ENCODE measurements around the gene IGFALS. TPM values are rescaled to one million over a fixed set of nuclear protein-coding genes. Genes with fewer than 3 reads are reported as not detected.

The IGFALS gene
- total RNA-seq, 1 donor from 2014 or later = not detected

GRCh38 chr16:1764971-1765370 lies 28.5 kb downstream of the IGFALS start:
- no peak for DNase-seq

GRCh38 chr16:1763521-1764511 lies 29.7 kb downstream of the IGFALS start:
- DNase-seq = no peak

DNA sequence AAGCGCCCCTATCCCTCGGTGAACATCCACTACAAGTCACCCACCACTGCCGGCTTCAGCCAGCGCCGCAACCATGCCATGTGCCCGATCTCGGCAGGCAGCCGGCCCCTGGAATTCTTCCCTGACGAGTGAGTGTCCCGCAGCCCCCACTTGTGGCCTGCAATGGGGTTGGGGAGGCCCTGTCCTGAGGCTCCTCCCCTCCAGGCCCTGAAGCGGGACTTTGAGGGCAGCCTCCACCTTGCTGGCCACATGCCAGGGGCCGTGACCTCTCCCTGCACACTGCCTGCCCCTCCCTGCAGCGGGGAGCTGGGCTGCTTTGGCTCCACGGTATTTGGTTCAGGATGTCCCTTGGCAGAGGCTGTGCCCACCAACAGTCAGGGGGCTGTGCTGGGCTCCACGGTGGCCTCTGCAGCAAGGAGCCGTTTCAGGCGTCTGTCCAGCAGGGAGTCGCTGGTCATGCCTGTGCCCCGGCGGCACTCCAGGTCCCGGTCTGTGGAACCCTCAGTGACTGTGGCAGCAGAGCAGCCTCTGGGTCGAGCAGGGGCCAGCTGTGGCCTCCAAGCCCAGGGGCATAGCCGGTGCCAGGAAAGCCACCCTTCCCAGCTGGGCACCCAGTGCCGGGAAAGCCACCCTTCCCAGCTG lies 30.5 kb downstream of the IGFALS start:
- DNase-seq = no peak

DNA sequence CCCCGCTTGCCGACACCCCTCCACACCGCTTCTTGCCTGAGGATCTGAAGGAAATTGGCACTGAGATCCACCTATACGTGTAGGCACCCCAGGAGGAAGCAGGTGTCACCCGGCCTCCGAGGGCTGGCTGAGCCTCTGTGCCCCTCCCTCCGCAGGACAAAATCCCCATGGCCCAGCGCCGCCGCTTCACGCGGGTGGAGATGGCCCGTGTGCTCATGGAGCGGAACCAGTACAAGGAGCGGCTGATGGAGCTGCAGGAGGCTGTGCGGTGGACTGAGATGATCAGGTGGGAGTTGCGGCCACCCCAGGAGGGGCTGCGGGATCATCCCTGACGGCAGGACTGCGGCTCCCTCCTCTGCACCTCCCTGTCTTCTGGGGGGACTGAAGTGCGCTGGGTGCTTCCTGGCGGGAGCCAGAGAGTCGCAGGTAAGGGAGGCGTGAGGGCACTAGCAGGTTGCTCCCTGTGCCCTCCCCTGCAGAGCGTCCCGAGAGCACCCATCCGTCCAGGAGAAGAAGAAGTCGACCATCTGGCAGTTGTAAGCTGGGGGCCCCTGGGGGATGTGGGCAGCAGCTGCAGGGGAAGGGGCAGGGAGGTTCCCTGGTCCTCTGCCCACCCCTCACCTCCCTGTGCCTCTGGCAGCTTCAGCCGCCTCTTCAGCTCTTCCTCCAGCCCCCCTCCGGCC lies 31.2 kb downstream of the IGFALS start:
- no peak for DNase-seq

DNA sequence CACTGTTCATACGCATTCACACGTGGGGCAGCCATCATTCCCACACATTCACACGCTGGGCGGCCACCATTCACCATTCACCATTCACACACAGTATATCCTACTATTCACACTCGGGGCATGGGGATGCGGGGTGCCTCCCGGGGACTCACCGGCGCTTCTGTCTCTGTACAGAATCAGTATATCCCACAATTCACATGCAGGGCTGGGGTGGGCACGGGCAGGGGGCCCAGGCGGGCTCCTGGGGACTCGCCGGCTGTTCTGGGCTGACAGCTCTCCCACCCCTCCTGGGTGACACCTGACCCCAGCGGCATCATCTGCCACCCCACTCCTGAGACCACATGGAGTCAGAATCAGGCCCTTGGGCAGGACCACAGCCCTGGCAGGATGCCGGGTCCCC lies 31.8 kb downstream of the IGFALS start:
- no peak for DNase-seq

DNA sequence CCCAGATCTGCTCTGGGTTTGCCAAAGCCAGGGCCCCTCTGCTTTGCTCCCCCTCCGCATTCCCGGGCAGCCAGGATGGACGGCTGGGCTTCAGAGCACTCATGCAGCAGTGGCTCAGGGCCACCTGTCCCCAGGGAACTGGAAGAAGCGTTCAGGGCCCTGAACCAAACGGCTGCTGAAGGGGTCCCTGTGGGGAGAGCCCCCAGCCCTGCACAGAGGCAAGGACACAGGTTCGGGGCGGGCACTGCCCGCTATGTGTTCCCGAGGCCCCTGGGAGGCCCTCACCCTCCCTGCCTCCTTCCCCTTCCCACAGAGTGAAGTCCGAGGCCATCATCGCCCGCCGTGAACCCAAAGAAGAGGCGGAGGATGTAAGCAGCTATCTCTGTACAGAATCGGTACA lies 32.6 kb downstream of the IGFALS start:
- DNase-seq = no peak

DNA sequence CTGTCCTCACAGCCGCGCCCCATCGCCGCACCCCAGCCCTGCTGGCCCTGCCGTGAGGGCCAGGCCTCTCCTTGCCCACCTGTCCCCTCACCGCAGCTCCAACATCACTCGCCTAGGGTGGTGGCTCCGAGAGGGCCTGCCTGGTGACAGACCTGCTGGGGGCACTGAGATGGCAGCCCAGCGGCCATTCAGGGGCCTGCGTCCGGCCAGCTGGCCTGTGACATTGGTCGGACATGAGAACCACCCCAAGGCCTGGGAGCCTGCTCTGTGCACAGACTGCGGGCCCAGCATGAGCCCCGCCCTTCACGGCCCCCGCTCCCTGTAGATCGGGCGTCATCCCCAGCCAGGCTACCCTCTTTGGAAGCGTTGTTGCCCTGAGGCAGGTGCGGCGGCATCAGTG lies 34.0 kb downstream of the IGFALS start:
- no peak for DNase-seq

DNA sequence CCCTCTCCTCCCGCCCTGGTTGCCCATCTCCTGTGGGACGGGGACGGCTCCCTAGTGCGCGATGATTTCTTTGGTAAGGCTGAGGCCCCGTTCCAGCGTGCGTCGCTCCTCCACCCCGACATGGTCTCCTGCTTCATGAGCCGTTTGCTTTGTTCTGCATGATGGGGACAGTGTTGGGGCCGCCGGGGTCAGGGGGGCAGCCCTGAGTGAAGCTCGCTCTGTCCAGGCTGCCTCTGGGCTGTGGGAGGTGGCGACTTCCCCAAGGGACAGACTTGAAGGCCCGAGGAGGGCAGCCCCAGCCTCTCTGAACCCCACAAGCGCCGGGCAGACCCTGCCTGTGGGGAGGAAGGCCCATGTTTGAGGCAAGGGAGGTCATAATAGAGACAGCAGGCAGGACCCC lies 34.6 kb downstream of the IGFALS start:
- no peak for DNase-seq

GRCh38 chr16:1757714-1758461 lies 35.6 kb downstream of the IGFALS start:
- DNase-seq = no peak

GRCh38 chr16:1754204-1754603 lies 39.3 kb downstream of the IGFALS start:
- DNase-seq = no peak

- no peak for DNase-seq
These were observed 40.7 kb downstream of the IGFALS start for GRCh38 chr16:1752853-1753252.

DNA sequence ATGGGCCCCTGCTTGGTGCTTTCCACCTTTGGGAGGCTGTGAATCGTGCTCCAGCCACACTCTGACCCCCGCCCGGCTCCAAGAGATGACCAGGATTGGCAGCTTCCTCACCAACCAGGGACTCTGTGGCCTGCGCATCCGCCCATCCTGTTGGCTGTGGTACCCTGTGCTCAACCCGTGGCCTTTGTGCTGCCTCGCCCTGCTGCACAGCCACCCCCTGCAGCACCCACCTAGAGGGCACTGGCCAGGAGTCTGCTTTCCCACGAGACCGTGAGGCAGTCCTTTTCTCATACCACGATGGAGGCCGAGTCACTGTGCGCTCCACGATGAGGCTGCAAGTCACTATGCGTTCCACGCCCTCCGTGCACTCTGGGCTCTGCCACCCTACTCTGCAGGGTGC lies 41.6 kb downstream of the IGFALS start:
- no peak for DNase-seq

- DNase-seq = no peak
These were observed 44.1 kb downstream of the IGFALS start for GRCh38 chr16:1749152-1750117.

- no peak for DNase-seq
These were observed 45.6 kb downstream of the IGFALS start for GRCh38 chr16:1747934-1748333.

- DNase-seq = no peak
These were observed 46.8 kb downstream of the IGFALS start for GRCh38 chr16:1746693-1747195.

DNA sequence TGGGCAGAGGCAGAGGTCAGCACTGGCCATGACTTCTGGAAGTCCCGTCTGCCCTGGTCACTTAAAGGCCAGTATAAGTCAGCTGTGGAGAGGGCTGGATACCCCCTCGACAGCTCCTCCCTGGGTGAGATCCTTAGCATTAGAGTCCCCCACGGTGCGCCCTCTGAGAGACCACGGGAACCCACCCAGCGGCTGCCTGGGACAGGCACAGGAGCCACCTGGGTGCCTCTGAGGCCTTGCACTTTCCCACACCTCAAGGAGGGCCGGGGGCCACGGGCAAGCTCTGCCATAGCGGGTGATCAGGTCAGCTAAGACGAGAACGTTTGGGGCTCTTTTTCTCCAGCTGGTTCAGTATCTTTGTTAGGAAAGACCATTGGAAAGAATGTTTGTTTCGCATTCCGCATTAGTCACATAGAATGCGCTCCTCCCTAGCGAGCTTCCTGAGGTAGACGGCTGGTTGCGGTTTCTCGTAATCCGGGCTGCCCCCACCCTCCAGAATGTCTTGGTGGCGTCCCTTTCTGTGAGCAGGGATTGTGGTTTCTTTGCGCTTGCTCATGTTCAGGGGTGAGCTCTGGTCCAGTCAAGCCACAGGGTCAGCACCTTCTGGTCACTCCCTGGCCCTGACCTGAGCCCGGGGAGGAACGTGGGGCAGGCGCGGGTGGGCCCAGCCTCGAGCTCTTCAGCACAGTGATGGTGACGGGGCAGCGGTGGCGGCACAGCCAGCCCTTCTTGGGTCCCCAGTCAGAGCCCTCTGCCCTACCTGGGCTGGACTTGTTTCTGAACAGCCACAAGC lies 47.4 kb downstream of the IGFALS start:
- DNase-seq = no peak

- no peak for DNase-seq
These were observed 48.2 kb downstream of the IGFALS start for GRCh38 chr16:1745181-1745899.

- DNase-seq = no peak
These were observed 49.1 kb downstream of the IGFALS start for GRCh38 chr16:1744338-1744840.

Data from skin of body (tissue), 2 donors.